Breast epithelium (tissue), 3 donors: Measurements from ENCODE around the gene GLT8D2.

Source experiments
- POLR2AphosphoS5 ChIP-seq, 3 donors: sonication (generic); formaldehyde crosslinking; IDR thresholded peaks; one replicate each; pipeline ENCODE4 v1.6.1; 2017; ENCODE audit warnings: antibody characterized with exemption in 3 of 3
- TF ChIP-seq, protein P1 (sequence below), 3 donors: fragments of 450-650 bp; IDR thresholded peaks; one replicate each; pipeline ENCODE4 v1.5.1; 2016 to 2017; ENCODE audit warnings: antibody characterized with exemption in 3 of 3, mild to moderate bottlenecking in 3 of 3, moderate library complexity in 3 of 3

DNA sequence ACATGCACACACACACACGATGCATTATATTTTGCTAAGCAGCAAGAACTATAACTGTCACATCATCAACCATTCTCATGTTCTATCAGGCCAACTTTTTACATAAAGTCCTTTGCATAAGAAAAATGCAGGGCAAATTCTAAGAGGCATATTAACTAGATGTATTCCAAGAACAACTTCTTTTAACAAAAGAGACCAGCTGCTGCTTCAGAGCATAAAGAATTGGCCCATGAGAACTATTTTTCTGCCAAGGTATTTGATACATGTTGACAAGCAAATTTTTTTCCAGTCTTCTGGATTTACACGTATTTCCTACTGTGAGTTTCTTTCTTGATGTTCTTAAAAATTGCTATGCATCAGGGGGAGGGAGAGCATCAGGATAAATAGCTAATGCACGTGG lies 27.2 kb downstream of the GLT8D2 start:
- TF ChIP-seq, protein P1, sequence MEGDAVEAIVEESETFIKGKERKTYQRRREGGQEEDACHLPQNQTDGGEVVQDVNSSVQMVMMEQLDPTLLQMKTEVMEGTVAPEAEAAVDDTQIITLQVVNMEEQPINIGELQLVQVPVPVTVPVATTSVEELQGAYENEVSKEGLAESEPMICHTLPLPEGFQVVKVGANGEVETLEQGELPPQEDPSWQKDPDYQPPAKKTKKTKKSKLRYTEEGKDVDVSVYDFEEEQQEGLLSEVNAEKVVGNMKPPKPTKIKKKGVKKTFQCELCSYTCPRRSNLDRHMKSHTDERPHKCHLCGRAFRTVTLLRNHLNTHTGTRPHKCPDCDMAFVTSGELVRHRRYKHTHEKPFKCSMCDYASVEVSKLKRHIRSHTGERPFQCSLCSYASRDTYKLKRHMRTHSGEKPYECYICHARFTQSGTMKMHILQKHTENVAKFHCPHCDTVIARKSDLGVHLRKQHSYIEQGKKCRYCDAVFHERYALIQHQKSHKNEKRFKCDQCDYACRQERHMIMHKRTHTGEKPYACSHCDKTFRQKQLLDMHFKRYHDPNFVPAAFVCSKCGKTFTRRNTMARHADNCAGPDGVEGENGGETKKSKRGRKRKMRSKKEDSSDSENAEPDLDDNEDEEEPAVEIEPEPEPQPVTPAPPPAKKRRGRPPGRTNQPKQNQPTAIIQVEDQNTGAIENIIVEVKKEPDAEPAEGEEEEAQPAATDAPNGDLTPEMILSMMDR (IDR thresholded peaks at IDR 0.05), result no peak
- TF ChIP-seq POLR2AphosphoS5 (IDR thresholded peaks at IDR 0.05), result no peak
